ENCODE results near the gene BCLAF3. TPM values are rescaled to one million over a fixed set of nuclear protein-coding genes. Genes with fewer than 3 reads are reported as not detected.

The BCLAF3 gene
- polyA plus RNA-seq, 3 donors, result 0.87 to 4.0 (median 1.1) TPM

DNA sequence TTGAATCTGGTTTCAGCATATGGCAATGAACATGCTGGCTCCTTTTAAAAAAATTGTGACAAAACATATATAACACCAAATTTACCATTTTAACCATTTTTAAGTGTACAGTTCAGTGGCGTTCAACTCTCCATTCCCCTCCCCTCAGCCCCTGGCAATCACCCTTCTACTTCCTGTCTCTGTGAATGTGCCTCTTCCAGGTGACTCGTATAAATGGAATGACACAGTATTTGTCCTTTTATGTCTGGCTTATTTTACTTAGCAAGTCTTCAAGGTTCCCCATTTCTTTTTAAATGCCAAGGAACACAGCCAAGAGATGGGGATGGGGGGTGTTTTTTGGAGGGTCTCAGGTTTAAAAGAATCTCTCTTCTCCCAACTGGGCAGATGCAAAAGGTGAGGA, 35.4 kb upstream of the BCLAF3 start:
- Mint-ChIP-seq H3K4me1 (no peaks in the 10 kb centered on the region), H3K9me3 (peaks cover 0 to 4% (median 0%) of the 10 kb centered on the region in 7 donors), H3K27ac (no peak overlapping the region), H3K4me3 (no peak overlapping the region), H3K36me3 (no peaks in the 10 kb centered on the region), H3K27me3 (ENCODE audit: low read depth in 3 of 3) (peaks cover 0 to 20% (median 2%) of the 10 kb centered on the region in 3 donors)
- no peak overlapping the region for H3K27ac ChIP-seq (ENCODE audit: low read depth in 1 of 2, low read length in 2 of 2)
- H3K4me3 ChIP-seq (replicated peaks in 1 of 3; ENCODE audit: low read depth in 2 of 3, low read length in 3 of 3), result no peak overlapping the region
- no peak for DNase-seq
- no peaks in the 10 kb centered on the region for H3K79me2 ChIP-seq (ENCODE audit: insufficient read depth, low read length)
- H3K4me2 ChIP-seq (replicated peaks; ENCODE audit: extremely low read depth, low read length, poor library complexity, severe bottlenecking), result no peak overlapping the region
- H3K27me3 ChIP-seq (ENCODE audit: control insufficient read depth in 2 of 2, insufficient read depth in 2 of 2, low read length in 2 of 2), result no peaks in the 10 kb centered on the region
- H3K36me3 ChIP-seq (replicated peaks in 1 of 2; ENCODE audit: control insufficient read depth in 1 of 2, insufficient read depth in 2 of 2, low read length in 2 of 2), result no peaks in the 10 kb centered on the region
- no peaks in the 10 kb centered on the region for H3K9me3 ChIP-seq (replicated peaks in 1 of 2; ENCODE audit: control insufficient read depth in 1 of 2, insufficient read depth in 1 of 2, low read length in 2 of 2)
- intact Hi-C loops (cut with micrococcal nuclease), result no loop called here
- no peaks in the 10 kb centered on the region for H3K4me1 ChIP-seq (ENCODE audit: control insufficient read depth in 1 of 2, insufficient read depth in 2 of 2, low read length in 2 of 2)
- no peak overlapping the region for H3K9ac ChIP-seq (ENCODE audit: insufficient read depth, low read length, poor library complexity, severe bottlenecking)
- TF ChIP-seq, protein P1, sequence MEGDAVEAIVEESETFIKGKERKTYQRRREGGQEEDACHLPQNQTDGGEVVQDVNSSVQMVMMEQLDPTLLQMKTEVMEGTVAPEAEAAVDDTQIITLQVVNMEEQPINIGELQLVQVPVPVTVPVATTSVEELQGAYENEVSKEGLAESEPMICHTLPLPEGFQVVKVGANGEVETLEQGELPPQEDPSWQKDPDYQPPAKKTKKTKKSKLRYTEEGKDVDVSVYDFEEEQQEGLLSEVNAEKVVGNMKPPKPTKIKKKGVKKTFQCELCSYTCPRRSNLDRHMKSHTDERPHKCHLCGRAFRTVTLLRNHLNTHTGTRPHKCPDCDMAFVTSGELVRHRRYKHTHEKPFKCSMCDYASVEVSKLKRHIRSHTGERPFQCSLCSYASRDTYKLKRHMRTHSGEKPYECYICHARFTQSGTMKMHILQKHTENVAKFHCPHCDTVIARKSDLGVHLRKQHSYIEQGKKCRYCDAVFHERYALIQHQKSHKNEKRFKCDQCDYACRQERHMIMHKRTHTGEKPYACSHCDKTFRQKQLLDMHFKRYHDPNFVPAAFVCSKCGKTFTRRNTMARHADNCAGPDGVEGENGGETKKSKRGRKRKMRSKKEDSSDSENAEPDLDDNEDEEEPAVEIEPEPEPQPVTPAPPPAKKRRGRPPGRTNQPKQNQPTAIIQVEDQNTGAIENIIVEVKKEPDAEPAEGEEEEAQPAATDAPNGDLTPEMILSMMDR (IDR thresholded peaks at IDR 0.05), result no peak
- no CpG with 5 or more reads among the region's 2 CpGs for WGBS (ENCODE audit: insufficient coverage)
- no peaks in the 10 kb centered on the region for H4K20me1 ChIP-seq (ENCODE audit: insufficient read depth, low read length)
- no peak overlapping the region for H2AFZ ChIP-seq (ENCODE audit: insufficient read depth, low read depth, low read length, poor library complexity, severe bottlenecking)

DNA sequence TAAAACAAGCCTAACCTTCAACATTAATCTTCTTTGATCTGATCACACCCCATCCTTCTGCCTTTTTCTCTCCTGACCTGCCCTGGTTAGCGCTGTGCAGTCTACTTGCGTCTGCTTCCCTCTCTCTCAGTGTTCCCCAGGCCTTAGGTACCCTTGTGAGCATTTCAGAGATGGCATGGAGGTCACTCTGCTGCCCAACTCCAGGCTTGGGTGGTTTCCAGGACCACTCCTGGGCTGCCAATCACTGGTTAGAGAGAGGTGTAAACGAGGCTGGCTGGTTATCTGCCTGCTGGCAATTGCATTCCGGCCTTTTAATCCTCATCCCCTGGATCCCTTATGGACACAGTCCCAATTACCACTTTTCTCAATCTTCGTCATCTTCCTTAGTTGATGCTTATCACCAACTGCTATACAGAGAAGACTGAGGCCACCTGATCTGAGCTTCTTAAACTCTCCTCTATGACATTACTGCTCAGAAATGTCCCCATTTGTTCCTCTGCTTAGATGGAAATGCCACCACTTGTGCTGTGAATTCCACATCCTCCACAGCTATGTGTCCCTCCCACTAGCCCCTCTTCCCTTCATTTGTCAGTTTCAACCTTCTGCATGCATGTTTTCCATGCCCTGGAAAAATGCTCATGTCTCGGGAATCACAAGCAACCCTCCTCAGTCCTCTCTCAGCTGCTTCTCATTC, 29.0 kb upstream of the BCLAF3 start:
- Histone ChIP-seq H3K27ac (ENCODE audit: low read depth in 1 of 2, low read length in 2 of 2) (no peak overlapping the region), H3K4me1 (ENCODE audit: control insufficient read depth in 1 of 2, insufficient read depth in 2 of 2, low read length in 2 of 2) (no peaks in the 10 kb centered on the region), H3K36me3 (replicated peaks in 1 of 2; ENCODE audit: control insufficient read depth in 1 of 2, insufficient read depth in 2 of 2, low read length in 2 of 2) (no peaks in the 10 kb centered on the region), H3K4me3 (replicated peaks in 1 of 3; ENCODE audit: low read depth in 2 of 3, low read length in 3 of 3) (no peak overlapping the region), H2AFZ (ENCODE audit: insufficient read depth, low read depth, low read length, poor library complexity, severe bottlenecking) (no peak overlapping the region), H3K79me2 (ENCODE audit: insufficient read depth, low read length) (no peaks in the 10 kb centered on the region), H4K20me1 (ENCODE audit: insufficient read depth, low read length) (no peaks in the 10 kb centered on the region), H3K9ac (ENCODE audit: insufficient read depth, low read length, poor library complexity, severe bottlenecking) (no peak overlapping the region), H3K27me3 (ENCODE audit: control insufficient read depth in 2 of 2, insufficient read depth in 2 of 2, low read length in 2 of 2) (no peaks in the 10 kb centered on the region), H3K4me2 (replicated peaks; ENCODE audit: extremely low read depth, low read length, poor library complexity, severe bottlenecking) (no peak overlapping the region), H3K9me3 (replicated peaks in 1 of 2; ENCODE audit: control insufficient read depth in 1 of 2, insufficient read depth in 1 of 2, low read length in 2 of 2) (peaks cover 4 to 16% of the 10 kb centered on the region in 2 donors)
- H3K9me3 Mint-ChIP-seq, result peaks cover 4 to 23% (median 16%) of the 10 kb centered on the region in 7 donors
- no peak overlapping the region for H3K27ac Mint-ChIP-seq
- H3K36me3 Mint-ChIP-seq, result no peaks in the 10 kb centered on the region
- no peak overlapping the region for H3K4me3 Mint-ChIP-seq
- peaks cover 2% of the 10 kb centered on the region for H3K4me1 Mint-ChIP-seq
- DNase-seq, result no peak
- TF ChIP-seq, protein P1 (IDR thresholded peaks at IDR 0.05), result no peak
- intact Hi-C loops (cut with micrococcal nuclease), result no loop called here
- WGBS (ENCODE audit: insufficient coverage), result 93% methylated on average over 2 of the region's 6 CpGs
- peaks cover 0 to 20% (median 2%) of the 10 kb centered on the region in 3 donors for H3K27me3 Mint-ChIP-seq (ENCODE audit: low read depth in 3 of 3)

Measured in CD14-positive monocyte (primary cell).